Hematopoietic multipotent progenitor cell treated with erythropoietin and hydrocortisone succinate and interleukin-3 and kit ligand, for 4 days (in vitro differentiated cells): ENCODE data around the gene DNAJC15.
A peak's percentile ranks its signal among the peaks of the same experiment; 100 is the strongest.
"Not testable (repeated sequence)": the region's sequence is repeated elsewhere in the genome, so short reads cannot be mapped to it uniquely, and the experiment has no call there.

Source experiments
- DNase-seq: peaks from one replicate; pipeline ENCODE4 v3.0.0-alpha.2; 2015

The DNAJC15 gene

GRCh38 chr13:43005460-43006236, 17.7 kb upstream of the DNAJC15 start:
- no peak for DNase-seq

- no peak for DNase-seq
Observed at GRCh38 chr13:43006893-43007631, 16.3 kb upstream of the DNAJC15 start.

GRCh38 chr13:43008596-43008995, 14.8 kb upstream of the DNAJC15 start:
- DNase-seq: no peak

- DNase-seq: no peak
Observed at GRCh38 chr13:43009506-43009905, 13.9 kb upstream of the DNAJC15 start.

- DNase-seq: no peak
Observed at GRCh38 chr13:43014162-43014561, 9.2 kb upstream of the DNAJC15 start.

GRCh38 chr13:43016226-43016625, 7.2 kb upstream of the DNAJC15 start:
- no peak for DNase-seq

GRCh38 chr13:43019811-43020210, 3.6 kb upstream of the DNAJC15 start:
- no peak for DNase-seq

GRCh38 chr13:43020794-43021193, 2.6 kb upstream of the DNAJC15 start:
- no peak for DNase-seq

- DNase-seq: peak; percentile 30
Observed at GRCh38 chr13:43021926-43022670, 1.3 kb upstream of the DNAJC15 start.

GRCh38 chr13:43022934-43023288, 475 bp upstream of the DNAJC15 start:
- DNase-seq: no peak

- DNase-seq: no peak
Observed at GRCh38 chr13:43026262-43026661, 2.9 kb downstream of the DNAJC15 start.

- DNase-seq: no peak
Observed at GRCh38 chr13:43030548-43030947, 7.2 kb downstream of the DNAJC15 start.

GRCh38 chr13:43031881-43032280, 8.5 kb downstream of the DNAJC15 start:
- DNase-seq: no peak

GRCh38 chr13:43033038-43033437, 9.7 kb downstream of the DNAJC15 start:
- no peak for DNase-seq

GRCh38 chr13:43036351-43037250, 13.2 kb downstream of the DNAJC15 start:
- DNase-seq: peak; percentile 37

- no peak for DNase-seq
Observed at GRCh38 chr13:43039966-43040365, 16.6 kb downstream of the DNAJC15 start.

- not testable (repeated sequence) for DNase-seq
Observed at GRCh38 chr13:43040581-43041368, 17.4 kb downstream of the DNAJC15 start.

GRCh38 chr13:43041369-43041921, 18.1 kb downstream of the DNAJC15 start:
- DNase-seq: no peak

GRCh38 chr13:43042410-43042921, 19.1 kb downstream of the DNAJC15 start:
- no peak for DNase-seq

GRCh38 chr13:43044720-43045301, 21.4 kb downstream of the DNAJC15 start:
- no peak for DNase-seq

- DNase-seq: peak; percentile 51
Observed at GRCh38 chr13:43045302-43045773, 22.0 kb downstream of the DNAJC15 start.
